ENCODE results near the gene PRKCB. TPM values are rescaled to one million over a fixed set of nuclear protein-coding genes. Genes with fewer than 3 reads are reported as not detected.

Gene PRKCB
- total RNA-seq, 2 donors from 2014 or later, result 2.9 to 28.6 TPM

- 81% methylated on average over 5 of the region's 5 CpGs for WGBS
- Histone ChIP-seq H3K27me3 (replicated peaks; ENCODE audit: insufficient read depth) (no peaks in the 10 kb centered on the region), H3K36me3 (no peaks in the 10 kb centered on the region), H3K9me3 (no peaks in the 10 kb centered on the region), H3K27ac (no peak overlapping the region), H3K4me1 (replicated peaks) (no peaks in the 10 kb centered on the region), H3K4me3 (no peak overlapping the region)
- intact Hi-C loops (cut with DNase I), result no loop called here
- no peak for DNase-seq (ENCODE audit: low spot score)
- no peak for TF ChIP-seq CTCF (IDR thresholded peaks at IDR 0.05)
- no peak for TF ChIP-seq POLR2A (IDR thresholded peaks at IDR 0.05)
- TF ChIP-seq POLR2AphosphoS5 (IDR thresholded peaks at IDR 0.05), result no peak
Measured at GRCh38 chr16:23962001-23962400, 126.2 kb downstream of the PRKCB start.

DNA sequence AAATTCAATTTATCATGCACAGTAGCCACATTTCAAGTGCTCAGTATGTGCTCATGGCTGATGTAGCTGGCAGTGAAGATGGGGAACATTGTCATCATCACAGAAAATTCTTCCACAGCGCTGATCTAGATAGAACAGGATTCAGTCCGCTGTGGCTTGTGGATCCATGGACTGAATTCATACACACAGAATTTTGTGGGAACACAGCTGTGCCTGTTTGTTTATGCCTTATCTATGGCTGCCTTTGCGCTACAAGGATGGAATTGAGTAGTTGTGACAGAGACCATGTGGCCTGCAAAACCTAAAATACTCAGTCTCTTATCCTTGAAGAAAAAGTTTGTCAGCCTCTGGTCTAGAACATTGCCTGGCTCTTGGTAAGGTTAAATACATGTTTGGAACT, 128.4 kb downstream of the PRKCB start:
- no peak overlapping the region for H3K27ac ChIP-seq
- no peak for DNase-seq (ENCODE audit: low spot score)
- H3K4me1 ChIP-seq (replicated peaks), result no peaks in the 10 kb centered on the region
- no peaks in the 10 kb centered on the region for H3K9me3 ChIP-seq
- no peaks in the 10 kb centered on the region for H3K36me3 ChIP-seq
- H3K27me3 ChIP-seq (replicated peaks; ENCODE audit: insufficient read depth), result peaks cover 2% of the 10 kb centered on the region
- intact Hi-C loops (cut with DNase I), result no loop called here
- no peak overlapping the region for H3K4me3 ChIP-seq
- TF ChIP-seq POLR2A (IDR thresholded peaks at IDR 0.05), result no peak
- no peak for TF ChIP-seq POLR2AphosphoS5 (IDR thresholded peaks at IDR 0.05)
- no peak for TF ChIP-seq CTCF (IDR thresholded peaks at IDR 0.05)
- 97% methylated on average over 3 of the region's 3 CpGs for WGBS

DNA sequence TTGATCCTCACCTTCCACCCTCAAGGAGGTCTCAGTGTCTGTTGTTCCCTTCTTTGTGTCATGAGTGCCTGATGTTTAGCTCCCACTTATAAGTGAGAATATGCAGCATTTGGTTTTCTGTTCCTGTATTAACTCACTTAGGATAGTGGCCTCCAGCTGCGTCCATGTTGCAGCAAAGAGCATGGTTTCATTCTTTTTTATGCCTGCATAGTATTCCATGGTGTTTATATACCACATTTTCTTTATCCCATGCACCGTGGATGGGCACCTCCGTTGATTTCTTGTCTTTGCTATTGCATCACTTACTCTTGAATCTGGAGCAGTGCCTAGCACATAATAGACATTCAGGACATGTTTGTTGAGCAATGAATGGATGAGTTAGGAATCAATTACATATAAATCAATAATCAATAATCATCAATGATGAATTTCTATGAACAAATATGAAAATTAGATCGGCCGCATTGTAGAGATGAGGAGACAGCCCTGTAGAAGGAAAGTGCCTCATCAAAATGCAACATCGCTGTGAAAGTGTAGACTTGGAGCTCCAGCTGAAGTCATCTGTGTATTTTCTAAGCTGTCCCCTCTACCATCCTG, 129.5 kb downstream of the PRKCB start:
- Histone ChIP-seq H3K4me3 (no peak overlapping the region), H3K27ac (no peak overlapping the region), H3K4me1 (replicated peaks) (no peaks in the 10 kb centered on the region), H3K9me3 (no peaks in the 10 kb centered on the region), H3K36me3 (no peaks in the 10 kb centered on the region), H3K27me3 (replicated peaks; ENCODE audit: insufficient read depth) (peaks cover 2% of the 10 kb centered on the region)
- DNase-seq (ENCODE audit: low spot score), result no peak
- intact Hi-C loops (cut with DNase I), result no loop called here
- no peak for TF ChIP-seq POLR2AphosphoS5 (IDR thresholded peaks at IDR 0.05)
- no peak for TF ChIP-seq POLR2A (IDR thresholded peaks at IDR 0.05)
- TF ChIP-seq CTCF (IDR thresholded peaks at IDR 0.05), result no peak
- WGBS, result 89% methylated on average over 6 of the region's 6 CpGs

GRCh38 chr16:23966597-23967394, 131.0 kb downstream of the PRKCB start:
- Histone ChIP-seq H3K36me3 (no peaks in the 10 kb centered on the region), H3K4me3 (no peak overlapping the region), H3K4me1 (replicated peaks) (no peaks in the 10 kb centered on the region), H3K27me3 (replicated peaks; ENCODE audit: insufficient read depth) (peaks cover 2% of the 10 kb centered on the region), H3K27ac (no peak overlapping the region), H3K9me3 (no peaks in the 10 kb centered on the region)
- no peak for DNase-seq (ENCODE audit: low spot score)
- intact Hi-C loops (cut with DNase I), result no loop called here
- 31% methylated on average over 10 of the region's 10 CpGs for WGBS
- TF ChIP-seq CTCF (IDR thresholded peaks at IDR 0.05) (no peak), POLR2AphosphoS5 (IDR thresholded peaks at IDR 0.05) (no peak), POLR2A (IDR thresholded peaks at IDR 0.05) (no peak)

- no peak overlapping the region for H3K4me3 ChIP-seq
- peaks cover 2% of the 10 kb centered on the region for H3K27me3 ChIP-seq (replicated peaks; ENCODE audit: insufficient read depth)
- no peak overlapping the region for H3K27ac ChIP-seq
- no peaks in the 10 kb centered on the region for H3K9me3 ChIP-seq
- no peaks in the 10 kb centered on the region for H3K36me3 ChIP-seq
- no peaks in the 10 kb centered on the region for H3K4me1 ChIP-seq (replicated peaks)
- WGBS, result 85% methylated on average over 6 of the region's 6 CpGs
- no peak for DNase-seq (ENCODE audit: low spot score)
- intact Hi-C loops (cut with DNase I), result no loop called here
- TF ChIP-seq CTCF (IDR thresholded peaks at IDR 0.05) (no peak), POLR2AphosphoS5 (IDR thresholded peaks at IDR 0.05) (no peak), POLR2A (IDR thresholded peaks at IDR 0.05) (no peak)
Measured at GRCh38 chr16:23967775-23968174, 132.0 kb downstream of the PRKCB start.
